Measurements from ENCODE around the gene LPAR1.

Gene LPAR1

GRCh38 chr9:110912419-110913291 lies 125.6 kb downstream of the LPAR1 start:
- Histone ChIP-seq H3K79me2 (ENCODE audit: low read length) (no peaks in the 10 kb centered on the region), H3K4me2 (ENCODE audit: low read length) (no peak overlapping the region), H3K9ac (ENCODE audit: low read length) (no peak overlapping the region), H3K9me3 (ENCODE audit: insufficient read depth, low read length) (peaks cover 16% of the 10 kb centered on the region), H4K20me1 (ENCODE audit: insufficient read depth, low read length) (no peaks in the 10 kb centered on the region), H2AFZ (ENCODE audit: low read depth, low read length) (no peak overlapping the region), H3K4me3 (ENCODE audit: low read length) (no peak overlapping the region), H3K4me1 (ENCODE audit: low read length) (no peaks in the 10 kb centered on the region), H3K36me3 (replicated peaks; ENCODE audit: low read depth, low read length) (no peaks in the 10 kb centered on the region), H3K27ac (ENCODE audit: low read length) (no peak overlapping the region), H3K27me3 (ENCODE audit: low read depth, low read length) (no peaks in the 10 kb centered on the region)
- TF ChIP-seq EZH2phosphoT487 (IDR thresholded peaks at IDR 0.05; ENCODE audit: low read depth): no peak
- TF ChIP-seq CTCF (IDR thresholded peaks at IDR 0.05; ENCODE audit: low read depth, low read length): no peak

- H3K27ac ChIP-seq (ENCODE audit: low read length): no peak overlapping the region
- H2AFZ ChIP-seq (ENCODE audit: low read depth, low read length): no peak overlapping the region
- H3K4me2 ChIP-seq (ENCODE audit: low read length): no peak overlapping the region
- H3K4me3 ChIP-seq (ENCODE audit: low read length): no peak overlapping the region
- H3K9ac ChIP-seq (ENCODE audit: low read length): no peak overlapping the region
- H3K79me2 ChIP-seq (ENCODE audit: low read length): no peaks in the 10 kb centered on the region
- TF ChIP-seq EZH2phosphoT487 (IDR thresholded peaks at IDR 0.05; ENCODE audit: low read depth) (no peak), CTCF (IDR thresholded peaks at IDR 0.05; ENCODE audit: low read depth, low read length) (no peak)
- H3K9me3 ChIP-seq (ENCODE audit: insufficient read depth, low read length): peaks cover 16% of the 10 kb centered on the region
- H4K20me1 ChIP-seq (ENCODE audit: insufficient read depth, low read length): no peaks in the 10 kb centered on the region
- no peaks in the 10 kb centered on the region for H3K27me3 ChIP-seq (ENCODE audit: low read depth, low read length)
- H3K36me3 ChIP-seq (replicated peaks; ENCODE audit: low read depth, low read length): no peaks in the 10 kb centered on the region
- H3K4me1 ChIP-seq (ENCODE audit: low read length): no peaks in the 10 kb centered on the region
Observed at GRCh38 chr9:110911659-110912418, 126.4 kb downstream of the LPAR1 start.

- H3K9me3 ChIP-seq (ENCODE audit: insufficient read depth, low read length): peaks cover 12% of the 10 kb centered on the region
- no peaks in the 10 kb centered on the region for H3K4me1 ChIP-seq (ENCODE audit: low read length)
- no peak overlapping the region for H3K27ac ChIP-seq (ENCODE audit: low read length)
- no peak overlapping the region for H3K4me2 ChIP-seq (ENCODE audit: low read length)
- H3K9ac ChIP-seq (ENCODE audit: low read length): no peak overlapping the region
- H3K36me3 ChIP-seq (replicated peaks; ENCODE audit: low read depth, low read length): no peaks in the 10 kb centered on the region
- H3K27me3 ChIP-seq (ENCODE audit: low read depth, low read length): no peaks in the 10 kb centered on the region
- H3K79me2 ChIP-seq (ENCODE audit: low read length): no peaks in the 10 kb centered on the region
- H4K20me1 ChIP-seq (ENCODE audit: insufficient read depth, low read length): no peaks in the 10 kb centered on the region
- H3K4me3 ChIP-seq (ENCODE audit: low read length): no peak overlapping the region
- no peak overlapping the region for H2AFZ ChIP-seq (ENCODE audit: low read depth, low read length)
- TF ChIP-seq CTCF (IDR thresholded peaks at IDR 0.05; ENCODE audit: low read depth, low read length) (no peak), EZH2phosphoT487 (IDR thresholded peaks at IDR 0.05; ENCODE audit: low read depth) (no peak)
Observed at GRCh38 chr9:110908894-110909293, 129.4 kb downstream of the LPAR1 start.

- TF ChIP-seq EZH2phosphoT487 (IDR thresholded peaks at IDR 0.05; ENCODE audit: low read depth): no peak
- TF ChIP-seq CTCF (IDR thresholded peaks at IDR 0.05; ENCODE audit: low read depth, low read length): no peak
- H3K4me2 ChIP-seq (ENCODE audit: low read length): no peak overlapping the region
Observed at GRCh38 chr9:110900917-110901316, 137.4 kb downstream of the LPAR1 start.

More at GRCh38 chr9:110900917-110901316, 137.4 kb downstream of the LPAR1 start:
- Histone ChIP-seq H3K27me3 (ENCODE audit: low read depth, low read length) (no peaks in the 10 kb centered on the region), H3K9me3 (ENCODE audit: insufficient read depth, low read length) (peaks cover 7% of the 10 kb centered on the region; the same call in 1 of the 2 replicates), H4K20me1 (ENCODE audit: insufficient read depth, low read length) (no peaks in the 10 kb centered on the region), H3K36me3 (replicated peaks; ENCODE audit: low read depth, low read length) (no peaks in the 10 kb centered on the region), H3K9ac (ENCODE audit: low read length) (no peak overlapping the region), H2AFZ (ENCODE audit: low read depth, low read length) (no peak overlapping the region), H3K79me2 (ENCODE audit: low read length) (no peaks in the 10 kb centered on the region), H3K27ac (ENCODE audit: low read length) (no peak overlapping the region), H3K4me1 (ENCODE audit: low read length) (no peaks in the 10 kb centered on the region), H3K4me3 (ENCODE audit: low read length) (no peak overlapping the region)
